Glutamatergic neuron (in vitro differentiated cells): ENCODE measurements around the gene NRG3. TPM values are rescaled to one million over a fixed set of nuclear protein-coding genes. Genes with fewer than 3 reads are reported as not detected.

Experiments used
- DNase-seq: peaks from one replicate; pipeline ENCODE4 v3.0.0; 2022
- H3K27ac Mint-ChIP-seq: one replicate; pipeline ENCODE4 v1.8.0; 2020; ENCODE audit warnings: mild to moderate bottlenecking, mixed read lengths, inconsistent platforms; ENCODE audit not compliant: unreplicated experiment
- H3K27me3 Mint-ChIP-seq: one replicate; pipeline ENCODE4 v1.8.0; 2020; ENCODE audit warnings: mild to moderate bottlenecking, moderate library complexity, mixed read lengths, inconsistent platforms; ENCODE audit not compliant: unreplicated experiment
- H3K36me3 Mint-ChIP-seq: one replicate; pipeline ENCODE4 v1.8.0; 2020; ENCODE audit warnings: mild to moderate bottlenecking, mixed read lengths, inconsistent platforms; ENCODE audit not compliant: unreplicated experiment
- H3K4me1 Mint-ChIP-seq: one replicate; pipeline ENCODE4 v1.8.0; 2020; ENCODE audit warnings: mild to moderate bottlenecking, low read depth, mixed read lengths, inconsistent platforms; ENCODE audit not compliant: unreplicated experiment
- H3K4me3 Mint-ChIP-seq: one replicate; pipeline ENCODE4 v1.8.0; 2020; ENCODE audit warnings: mild to moderate bottlenecking, mixed read lengths, inconsistent platforms; ENCODE audit not compliant: unreplicated experiment
- H3K9me3 Mint-ChIP-seq: one replicate; pipeline ENCODE4 v1.8.0; 2020; ENCODE audit warnings: mild to moderate bottlenecking, moderate library complexity, mixed read lengths, inconsistent platforms; ENCODE audit not compliant: unreplicated experiment
- total RNA-seq: library from RNA; stranded (reverse); fragmentation: NEBNext Ultra II Directional; extraction: Animal tissue kit (Norgen Biotek cat#: 25700); gene quantifications from one replicate; pipeline ENCODE4 v1.2.1, GENCODE V29; 2021; ENCODE audit not compliant: unreplicated experiment
- TF ChIP-seq, protein P1 (sequence below): fragments of 200-600 bp; sonication (generic); IDR thresholded peaks from one replicate; pipeline ENCODE4 v1.5.0; 2021; ENCODE audit not compliant: partially characterized antibody, unreplicated experiment

Gene NRG3
- total RNA-seq, 1 donor from 2014 or later = 3.2 TPM

DNA sequence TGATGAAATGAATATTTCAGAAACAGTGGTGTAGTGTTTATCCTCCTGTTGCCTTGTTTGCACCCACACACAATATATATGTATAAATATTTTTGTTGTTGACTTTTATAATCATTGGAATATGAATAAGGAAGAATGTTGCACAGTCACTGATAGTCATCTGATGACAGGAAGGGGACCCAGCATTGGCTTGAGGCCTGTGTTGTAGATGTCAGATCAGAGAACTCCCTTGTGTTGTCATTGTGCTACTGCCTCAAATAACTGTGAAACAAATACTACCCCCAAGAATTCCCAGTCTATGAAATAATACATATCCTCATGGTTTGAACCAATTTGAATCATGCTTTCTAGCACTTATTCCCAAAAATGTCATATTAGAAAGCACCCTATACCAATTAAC lies 84.0 kb downstream of the NRG3 start:
- no peak overlapping the region for H3K4me3 Mint-ChIP-seq
- TF ChIP-seq, protein P1, sequence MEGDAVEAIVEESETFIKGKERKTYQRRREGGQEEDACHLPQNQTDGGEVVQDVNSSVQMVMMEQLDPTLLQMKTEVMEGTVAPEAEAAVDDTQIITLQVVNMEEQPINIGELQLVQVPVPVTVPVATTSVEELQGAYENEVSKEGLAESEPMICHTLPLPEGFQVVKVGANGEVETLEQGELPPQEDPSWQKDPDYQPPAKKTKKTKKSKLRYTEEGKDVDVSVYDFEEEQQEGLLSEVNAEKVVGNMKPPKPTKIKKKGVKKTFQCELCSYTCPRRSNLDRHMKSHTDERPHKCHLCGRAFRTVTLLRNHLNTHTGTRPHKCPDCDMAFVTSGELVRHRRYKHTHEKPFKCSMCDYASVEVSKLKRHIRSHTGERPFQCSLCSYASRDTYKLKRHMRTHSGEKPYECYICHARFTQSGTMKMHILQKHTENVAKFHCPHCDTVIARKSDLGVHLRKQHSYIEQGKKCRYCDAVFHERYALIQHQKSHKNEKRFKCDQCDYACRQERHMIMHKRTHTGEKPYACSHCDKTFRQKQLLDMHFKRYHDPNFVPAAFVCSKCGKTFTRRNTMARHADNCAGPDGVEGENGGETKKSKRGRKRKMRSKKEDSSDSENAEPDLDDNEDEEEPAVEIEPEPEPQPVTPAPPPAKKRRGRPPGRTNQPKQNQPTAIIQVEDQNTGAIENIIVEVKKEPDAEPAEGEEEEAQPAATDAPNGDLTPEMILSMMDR = no peak
- H3K4me1 Mint-ChIP-seq = no peaks in the 10 kb centered on the region
- H3K36me3 Mint-ChIP-seq = no peaks in the 10 kb centered on the region
- no peak overlapping the region for H3K27ac Mint-ChIP-seq
- no peaks in the 10 kb centered on the region for H3K9me3 Mint-ChIP-seq
- peaks cover 2% of the 10 kb centered on the region for H3K27me3 Mint-ChIP-seq
- DNase-seq = no peak

DNA sequence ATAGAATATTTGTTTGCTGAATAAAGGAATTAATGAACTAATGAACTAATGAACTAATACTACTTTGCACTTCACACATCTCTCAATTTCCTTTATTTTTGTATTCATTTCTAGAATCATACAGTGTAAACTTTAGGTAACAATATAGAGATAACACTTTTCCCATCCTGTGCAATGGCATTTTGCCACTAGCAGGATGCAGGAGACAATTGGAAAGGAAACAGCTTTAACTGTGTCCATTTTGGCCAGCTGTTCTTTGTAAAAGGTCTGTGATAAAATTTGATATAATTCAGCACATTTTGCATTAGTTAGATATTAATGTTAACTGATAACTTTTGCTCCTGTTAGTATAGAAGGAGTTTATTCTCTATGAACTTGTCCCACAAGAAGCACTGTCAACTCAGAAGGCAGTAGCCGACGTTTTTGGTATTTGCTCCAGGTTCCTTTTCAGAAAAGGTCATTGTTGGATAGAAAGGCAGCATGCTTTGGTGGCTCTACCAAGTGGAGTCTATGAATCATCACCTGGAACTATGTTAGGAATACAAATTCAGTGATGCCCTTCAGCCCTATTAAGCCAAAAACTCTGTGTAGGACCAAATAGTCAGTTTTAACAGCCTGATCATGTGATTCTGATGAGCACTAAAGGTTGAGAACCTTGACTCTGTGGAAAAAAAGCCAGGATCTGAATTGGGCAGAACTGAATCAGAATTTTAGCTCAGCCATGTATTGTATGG lies 86.6 kb downstream of the NRG3 start:
- Mint-ChIP-seq H3K27ac (no peak overlapping the region), H3K4me3 (no peak overlapping the region), H3K36me3 (no peaks in the 10 kb centered on the region), H3K27me3 (peaks cover 2% of the 10 kb centered on the region), H3K9me3 (no peaks in the 10 kb centered on the region), H3K4me1 (no peaks in the 10 kb centered on the region)
- DNase-seq = no peak
- TF ChIP-seq, protein P1 = no peak

GRCh38 chr10:81963606-81964005 lies 88.6 kb downstream of the NRG3 start:
- TF ChIP-seq, protein P1 = no peak
- no peak for DNase-seq
- Mint-ChIP-seq H3K27me3 (peaks cover 5% of the 10 kb centered on the region), H3K4me1 (no peaks in the 10 kb centered on the region), H3K9me3 (no peaks in the 10 kb centered on the region), H3K36me3 (no peaks in the 10 kb centered on the region), H3K4me3 (no peak overlapping the region), H3K27ac (no peak overlapping the region)

GRCh38 chr10:81967716-81968115 lies 92.7 kb downstream of the NRG3 start:
- H3K36me3 Mint-ChIP-seq = peaks cover 7% of the 10 kb centered on the region
- TF ChIP-seq, protein P1 = no peak
- no peak overlapping the region for H3K27ac Mint-ChIP-seq
- peaks cover 7% of the 10 kb centered on the region for H3K4me1 Mint-ChIP-seq
- H3K4me3 Mint-ChIP-seq = no peak overlapping the region
- no peak for DNase-seq
- peaks cover 4% of the 10 kb centered on the region for H3K27me3 Mint-ChIP-seq
- peaks cover 2% of the 10 kb centered on the region for H3K9me3 Mint-ChIP-seq

- Mint-ChIP-seq H3K9me3 (peaks cover 2% of the 10 kb centered on the region), H3K4me1 (peaks cover 7% of the 10 kb centered on the region), H3K27ac (no peak overlapping the region), H3K36me3 (peaks cover 12% of the 10 kb centered on the region), H3K4me3 (no peak overlapping the region), H3K27me3 (peaks cover 2% of the 10 kb centered on the region)
- TF ChIP-seq, protein P1 = no peak
- peak; percentile 19 for DNase-seq
Observed at GRCh38 chr10:81969136-81969535, 94.1 kb downstream of the NRG3 start.
